Measurements from ENCODE around the gene ANKS1B. TPM values are rescaled to one million over a fixed set of nuclear protein-coding genes. Genes with fewer than 3 reads are reported as not detected.
"Not testable (repeated sequence)": the region's sequence is repeated elsewhere in the genome, so short reads cannot be mapped to it uniquely, and the experiment has no call there.

Gene ANKS1B
- total and polyA plus RNA-seq, 2 of the 4 experiments (the other 2 are of a cell fraction), result 0.17 to 0.18 TPM

DNA sequence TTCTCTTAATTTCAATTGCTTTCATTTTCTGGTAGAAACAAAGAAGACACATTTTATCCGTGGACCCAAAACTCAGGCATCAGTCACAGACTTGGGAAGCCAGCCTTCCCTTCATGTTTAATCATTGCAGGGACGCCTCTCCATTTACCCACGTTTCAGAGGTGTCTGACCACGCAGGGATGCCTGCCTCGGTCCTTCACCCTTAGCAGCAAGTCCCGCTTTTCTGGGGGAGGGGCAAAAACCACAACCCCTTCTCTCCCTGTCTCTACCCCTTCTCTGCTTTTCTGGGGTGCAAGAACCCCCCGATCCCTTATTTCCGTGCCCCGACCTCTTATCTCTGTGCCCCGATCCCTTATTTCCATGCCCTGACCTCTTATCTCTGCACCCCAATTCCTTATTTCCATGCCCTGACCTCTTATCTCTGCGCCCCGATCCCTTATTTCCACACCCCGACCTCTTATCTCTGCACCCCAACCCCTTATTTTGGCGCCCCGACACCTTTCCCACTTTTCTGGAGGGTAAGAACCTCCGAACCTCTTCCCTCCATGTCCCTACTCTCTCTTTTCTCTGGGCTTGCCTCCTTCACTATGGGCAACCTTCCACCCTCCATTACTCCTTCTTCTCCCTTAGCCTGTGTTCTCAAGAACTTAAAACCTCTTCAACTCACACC is 268.8 kb downstream of the ANKS1B start:
- H4K91ac ChIP-seq (ENCODE audit: insufficient read depth, low read depth, low read length); H3K23ac ChIP-seq (ENCODE audit: low read depth, low read length); H3K9me3 ChIP-seq (ENCODE audit: control insufficient read depth, insufficient read depth, low read length); H2BK15ac ChIP-seq (ENCODE audit: low read depth, low read length); POLR2A ChIA-PET (ENCODE audit: unreplicated experiment); H3K56ac ChIP-seq (ENCODE audit: extremely low read depth, insufficient read depth, low read length); H2AK5ac ChIP-seq (ENCODE audit: low read depth, low read length); H3K27me3 ChIP-seq (ENCODE audit: control insufficient read depth, insufficient read depth, low read length); H2BK120ac ChIP-seq (ENCODE audit: low read depth, low read length); H2AFZ ChIP-seq (replicated peaks; ENCODE audit: low read length, poor library complexity); H2AK9ac ChIP-seq (replicated peaks; ENCODE audit: low read depth, low read length, poor library complexity); BruUV-seq (replicated peaks); H3K4me3 ChIP-seq (ENCODE audit: insufficient read depth, low read depth, low read length); intact Hi-C loops (cut with micrococcal nuclease); H3K9ac ChIP-seq (ENCODE audit: low read depth, low read length); H4K20me1 ChIP-seq (ENCODE audit: insufficient read depth, low read length); dilution Hi-C loops (cut with HindIII; ENCODE audit: low sequenced_read_pairs, unreplicated experiment); H3K4me2 ChIP-seq (ENCODE audit: low read depth, low read length); H3K14ac ChIP-seq (replicated peaks; ENCODE audit: low read depth, low read length); H2BK20ac ChIP-seq (ENCODE audit: low read depth, low read length); H3K4me1 ChIP-seq (ENCODE audit: control insufficient read depth, insufficient read depth, low read length); ATAC-seq (ENCODE audit: low read depth); H3K79me1 ChIP-seq (ENCODE audit: low read depth in 1 of 2, low read length in 2 of 2); H2BK5ac ChIP-seq (ENCODE audit: low read depth, low read length, poor library complexity, severe bottlenecking); DNase-seq; in situ Hi-C loops (cut with MboI; ENCODE audit: low sequenced_read_pairs); H4K5ac ChIP-seq (ENCODE audit: low read depth, low read length); H3K36me3 ChIP-seq (ENCODE audit: control insufficient read depth, insufficient read depth, low read length); H3K4ac ChIP-seq (ENCODE audit: low read depth, low read length); H3K27ac ChIP-seq (ENCODE audit: insufficient read depth, low read length); H3K18ac ChIP-seq (ENCODE audit: low read depth, low read length); H3K9me1 ChIP-seq (ENCODE audit: insufficient read depth, low read length); CTCF ChIA-PET; H4K8ac ChIP-seq (ENCODE audit: low read depth in 2 of 2, low read length in 2 of 2): not testable (repeated sequence)
- 50% methylated on average over 10 of the region's 16 CpGs; no CpG with 5 or more reads in 1 of the 2 experiments for WGBS, 2 experiments (ENCODE audit: extremely low coverage in 2 of 2, insufficient read length in 1 of 2)

DNA sequence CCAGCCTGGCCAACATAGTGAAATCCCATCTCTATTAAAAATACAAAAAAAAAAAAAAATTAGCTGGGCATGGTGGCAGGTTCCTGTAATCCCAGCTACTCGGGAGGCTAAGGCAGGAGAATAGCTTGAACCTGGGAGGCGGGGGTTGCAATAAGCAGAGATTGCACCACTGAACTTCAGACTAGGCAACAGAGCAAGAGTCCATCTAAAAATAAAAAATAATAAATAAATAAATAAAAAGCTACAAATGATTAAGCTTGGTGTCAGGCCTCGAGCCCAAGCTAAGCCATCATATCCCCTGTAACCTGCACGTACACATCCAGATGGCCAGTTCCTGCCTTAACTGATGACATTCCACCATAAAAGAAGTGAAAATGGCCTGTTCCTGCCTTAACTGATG is 269.8 kb downstream of the ANKS1B start:
- H2BK20ac ChIP-seq (ENCODE audit: low read depth, low read length); intact Hi-C loops (cut with micrococcal nuclease); H3K9ac ChIP-seq (ENCODE audit: low read depth, low read length); H4K8ac ChIP-seq (ENCODE audit: low read depth in 2 of 2, low read length in 2 of 2); H3K4ac ChIP-seq (ENCODE audit: low read depth, low read length); H3K56ac ChIP-seq (ENCODE audit: extremely low read depth, insufficient read depth, low read length); H2BK120ac ChIP-seq (ENCODE audit: low read depth, low read length); H3K79me1 ChIP-seq (ENCODE audit: low read depth in 1 of 2, low read length in 2 of 2); H3K27me3 ChIP-seq (ENCODE audit: control insufficient read depth, insufficient read depth, low read length); H3K9me3 ChIP-seq (ENCODE audit: control insufficient read depth, insufficient read depth, low read length); H3K23ac ChIP-seq (ENCODE audit: low read depth, low read length); ATAC-seq (ENCODE audit: low read depth); DNase-seq; BruUV-seq (replicated peaks); H2AK9ac ChIP-seq (replicated peaks; ENCODE audit: low read depth, low read length, poor library complexity); H3K4me3 ChIP-seq (ENCODE audit: insufficient read depth, low read depth, low read length); H2AFZ ChIP-seq (replicated peaks; ENCODE audit: low read length, poor library complexity); H3K27ac ChIP-seq (ENCODE audit: insufficient read depth, low read length); H3K4me2 ChIP-seq (ENCODE audit: low read depth, low read length); H2AK5ac ChIP-seq (ENCODE audit: low read depth, low read length); H4K91ac ChIP-seq (ENCODE audit: insufficient read depth, low read depth, low read length); dilution Hi-C loops (cut with HindIII; ENCODE audit: low sequenced_read_pairs, unreplicated experiment); H3K4me1 ChIP-seq (ENCODE audit: control insufficient read depth, insufficient read depth, low read length); H4K5ac ChIP-seq (ENCODE audit: low read depth, low read length); H3K9me1 ChIP-seq (ENCODE audit: insufficient read depth, low read length); CTCF ChIA-PET; in situ Hi-C loops (cut with MboI; ENCODE audit: low sequenced_read_pairs); H2BK15ac ChIP-seq (ENCODE audit: low read depth, low read length); H2BK5ac ChIP-seq (ENCODE audit: low read depth, low read length, poor library complexity, severe bottlenecking); H4K20me1 ChIP-seq (ENCODE audit: insufficient read depth, low read length); H3K18ac ChIP-seq (ENCODE audit: low read depth, low read length); H3K14ac ChIP-seq (replicated peaks; ENCODE audit: low read depth, low read length); H3K36me3 ChIP-seq (ENCODE audit: control insufficient read depth, insufficient read depth, low read length): not testable (repeated sequence)
- no CpG with 5 or more reads among the region's 4 CpGs for WGBS, 2 experiments (ENCODE audit: extremely low coverage in 2 of 2, insufficient read length in 1 of 2)
- POLR2A ChIA-PET (ENCODE audit: unreplicated experiment), result interaction anchor here (0.6 kb wide), 1 partner anchor 21 kb away, joined by 3 read pairs; no protein-coding TSS in a partner anchor

All from IMR-90 (cell line).